Jurkat, Clone E6-1 (cell line): ENCODE measurements around the gene SLC48A1.

Experiments used
- DNase-seq: peaks from one replicate; pipeline ENCODE4 v3.0.0-alpha.2; 2011; ENCODE audit warnings: low read depth, low spot score
- H3K4me3 ChIP-seq: 2 replicates; pipeline ENCODE4 v1.5.1; 2011; ENCODE audit warnings: mild to moderate bottlenecking, low read length, control low read depth, moderate library complexity

SLC48A1 gene

DNA sequence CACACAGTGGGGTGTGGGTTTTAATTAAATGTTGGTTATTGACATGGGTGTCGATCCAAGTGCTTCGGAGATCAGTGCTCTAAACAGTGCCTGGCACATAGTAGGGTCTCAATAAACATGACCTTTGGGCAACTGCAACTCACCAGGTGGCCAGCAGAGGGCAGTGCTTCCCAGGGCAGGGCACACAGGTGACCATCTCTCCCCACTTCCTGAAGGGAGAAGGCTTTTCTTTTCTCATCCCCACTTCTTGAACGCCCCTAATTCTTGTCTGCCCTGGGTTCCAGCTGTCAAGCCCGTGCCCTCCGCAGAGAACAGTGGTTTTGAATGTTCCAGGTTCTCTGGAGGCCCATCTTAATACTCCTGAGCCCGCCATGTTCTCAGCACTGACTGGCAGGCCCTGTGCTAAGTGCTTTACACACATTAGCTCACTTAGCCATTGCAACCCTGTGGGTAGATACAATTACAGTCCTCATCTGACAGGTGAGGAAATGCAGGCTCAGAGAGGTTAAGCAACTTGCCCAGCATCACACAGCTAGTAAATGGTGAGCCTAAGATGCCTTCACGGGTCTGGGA lies 30.7 kb upstream of the SLC48A1 start:
- peak; percentile 42 for DNase-seq
- no peak overlapping the region for H3K4me3 ChIP-seq

DNA sequence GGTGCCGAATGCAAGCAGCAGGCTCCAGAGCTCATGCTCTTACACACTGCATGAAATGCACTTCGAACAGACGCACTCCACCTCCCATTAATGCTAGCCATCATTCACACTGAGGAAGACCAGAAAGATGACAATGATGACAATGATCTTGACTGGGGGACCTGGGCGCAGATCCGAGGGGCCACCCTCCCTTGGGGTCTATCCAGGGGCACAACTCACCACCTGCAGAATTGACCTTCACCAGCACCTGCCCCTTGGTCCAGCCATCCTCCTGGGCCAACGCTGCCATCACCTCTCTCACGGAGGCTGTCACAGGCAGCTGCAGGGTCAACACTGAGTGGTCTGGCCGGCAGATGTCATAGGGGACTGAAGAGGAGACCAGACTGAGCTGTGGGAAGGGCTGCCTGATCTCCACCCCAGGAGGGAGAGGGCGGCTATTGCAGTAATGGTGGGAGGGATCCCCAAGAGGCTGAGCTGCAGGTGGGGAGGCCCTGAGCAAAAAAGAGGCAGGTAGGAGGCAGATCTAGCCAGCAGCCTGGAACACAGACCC lies 29.7 kb upstream of the SLC48A1 start:
- no peak for DNase-seq
- no peak overlapping the region for H3K4me3 ChIP-seq

- no peak for DNase-seq
- H3K4me3 ChIP-seq, result no peak overlapping the region
Observed at GRCh38 chr12:47744005-47744651, 28.9 kb upstream of the SLC48A1 start.

DNA sequence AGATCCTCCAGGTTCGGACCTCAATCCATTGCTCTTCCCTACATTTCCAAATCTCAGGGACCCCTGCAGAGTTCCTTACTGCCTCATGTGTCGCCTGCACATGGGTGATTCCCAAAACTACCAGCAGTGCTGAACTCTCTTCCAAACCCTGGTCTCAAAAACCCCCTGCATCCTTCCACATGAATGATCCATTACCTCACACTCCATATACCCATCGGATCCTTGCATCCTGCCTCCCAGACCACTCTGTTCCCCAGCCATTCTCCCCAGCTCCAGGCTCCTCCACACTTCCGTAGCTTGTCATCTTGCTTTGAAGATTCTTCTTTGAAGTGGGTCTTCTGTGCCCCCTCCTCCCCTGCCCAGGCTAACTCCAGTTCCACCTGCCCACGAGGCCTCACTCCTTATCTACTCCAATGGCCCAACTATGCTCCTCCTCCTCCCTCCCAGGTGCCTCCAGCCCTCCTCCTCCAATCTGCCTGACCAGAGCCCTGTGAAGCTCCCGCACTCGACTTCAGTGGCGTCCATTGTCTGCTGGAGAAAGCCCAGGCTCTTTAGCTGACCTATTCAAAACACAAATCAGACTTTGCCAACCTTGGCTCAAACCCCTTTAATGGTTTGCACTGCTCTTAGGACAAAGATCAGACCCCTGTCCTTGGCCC lies 28.1 kb upstream of the SLC48A1 start:
- no peak overlapping the region for H3K4me3 ChIP-seq
- no peak for DNase-seq

DNA sequence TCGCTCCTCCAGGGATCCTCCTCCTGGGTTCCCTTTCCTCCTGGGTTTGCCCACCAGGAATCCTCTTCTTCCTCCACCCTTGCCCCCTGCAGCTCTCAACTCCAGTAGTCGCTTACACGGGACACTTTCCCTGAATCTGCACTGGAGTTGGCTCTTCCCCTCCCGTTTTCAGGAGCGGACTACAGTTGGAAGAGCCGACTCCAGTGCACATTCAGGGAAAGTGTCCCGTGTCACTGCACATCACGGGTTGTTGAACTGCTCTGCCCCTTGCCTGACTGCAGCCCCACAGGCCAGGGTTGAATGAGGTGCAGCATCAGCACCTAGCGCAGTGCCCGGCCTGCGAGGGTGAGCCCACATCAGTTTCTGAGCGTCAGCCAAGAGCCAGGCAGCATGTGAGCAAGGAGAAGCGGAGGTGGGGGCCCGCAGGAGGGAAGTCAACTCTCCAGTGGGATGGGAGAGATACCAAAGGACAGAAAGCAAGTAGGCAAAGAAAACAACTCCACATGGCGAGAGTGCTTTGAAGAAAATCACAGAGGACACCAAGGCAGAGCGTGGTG lies 27.5 kb upstream of the SLC48A1 start:
- H3K4me3 ChIP-seq, result no peak overlapping the region
- DNase-seq, result no peak

- DNase-seq, result no peak
- no peak overlapping the region for H3K4me3 ChIP-seq
Observed at GRCh38 chr12:47746073-47746472, 27.0 kb upstream of the SLC48A1 start.

GRCh38 chr12:47746523-47746922 lies 26.5 kb upstream of the SLC48A1 start:
- no peak for DNase-seq
- H3K4me3 ChIP-seq, result no peak overlapping the region

- no peak for DNase-seq
- no peak overlapping the region for H3K4me3 ChIP-seq
Observed at GRCh38 chr12:47747126-47747525, 25.9 kb upstream of the SLC48A1 start.

- no peak for DNase-seq
- H3K4me3 ChIP-seq, result no peak overlapping the region
Observed at GRCh38 chr12:47747596-47748506, 25.2 kb upstream of the SLC48A1 start.

- no peak overlapping the region for H3K4me3 ChIP-seq
- DNase-seq, result no peak
Observed at GRCh38 chr12:47748507-47748828, 24.6 kb upstream of the SLC48A1 start.

GRCh38 chr12:47748899-47749298 lies 24.1 kb upstream of the SLC48A1 start:
- no peak for DNase-seq
- no peak overlapping the region for H3K4me3 ChIP-seq

DNA sequence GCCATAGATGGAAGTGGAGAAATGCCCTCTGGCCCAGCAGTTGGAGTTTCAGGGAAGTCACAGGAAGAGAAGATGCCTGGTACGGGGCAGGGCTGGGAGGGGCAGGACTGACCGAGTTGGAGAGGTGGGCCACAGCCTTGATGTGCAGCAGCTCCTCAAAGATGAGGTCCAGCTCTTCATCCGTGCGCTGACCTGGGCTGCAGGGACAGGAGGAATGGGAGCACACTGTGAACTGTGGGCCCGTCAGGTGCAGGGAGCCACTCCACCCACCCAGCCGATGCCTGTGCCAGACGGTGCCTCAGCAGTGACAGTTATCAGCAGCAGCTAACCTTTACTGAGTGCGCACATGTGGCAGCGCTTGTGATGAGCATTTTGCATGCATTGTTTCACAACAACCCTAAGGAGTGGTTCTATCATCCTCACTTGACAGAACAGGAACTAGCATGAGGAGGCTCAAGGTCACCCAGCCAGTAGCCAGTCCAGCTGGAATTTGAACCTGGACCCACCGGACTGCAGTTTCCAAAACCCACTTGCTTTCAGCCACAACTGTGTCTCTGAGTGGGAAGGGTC lies 22.7 kb upstream of the SLC48A1 start:
- no peak overlapping the region for H3K4me3 ChIP-seq
- DNase-seq, result no peak

GRCh38 chr12:47750916-47751470 lies 22.0 kb upstream of the SLC48A1 start:
- H3K4me3 ChIP-seq, result no peak overlapping the region

DNA sequence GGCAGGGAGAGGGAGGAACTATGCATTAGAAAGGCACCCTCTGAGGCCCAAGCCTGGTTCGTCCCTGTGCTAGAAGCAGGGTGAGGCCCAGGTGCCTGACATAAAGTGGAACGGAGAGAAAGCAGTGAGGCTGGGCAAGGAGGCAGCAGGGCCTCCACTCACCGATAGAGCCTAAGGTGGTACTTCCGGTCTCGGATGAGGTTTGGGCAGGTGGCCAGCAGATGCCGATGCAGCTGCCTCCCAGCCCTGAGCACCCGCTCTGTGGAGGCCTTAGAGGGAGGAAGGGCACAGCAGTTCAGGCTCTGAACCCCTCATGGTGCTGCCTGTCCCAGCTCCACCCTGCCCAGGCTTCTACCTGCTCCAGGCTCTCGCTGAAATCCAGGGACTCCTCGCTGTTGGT lies 21.5 kb upstream of the SLC48A1 start:
- no peak for DNase-seq
- H3K4me3 ChIP-seq, result no peak overlapping the region

More at GRCh38 chr12:47750916-47751470, 22.0 kb upstream of the SLC48A1 start:
- DNase-seq, result no peak

- no peak for DNase-seq
- H3K4me3 ChIP-seq, result no peak overlapping the region
Observed at GRCh38 chr12:47752121-47752520, 20.9 kb upstream of the SLC48A1 start.

- no peak for DNase-seq
- no peak overlapping the region for H3K4me3 ChIP-seq
Observed at GRCh38 chr12:47752552-47752951, 20.5 kb upstream of the SLC48A1 start.

DNA sequence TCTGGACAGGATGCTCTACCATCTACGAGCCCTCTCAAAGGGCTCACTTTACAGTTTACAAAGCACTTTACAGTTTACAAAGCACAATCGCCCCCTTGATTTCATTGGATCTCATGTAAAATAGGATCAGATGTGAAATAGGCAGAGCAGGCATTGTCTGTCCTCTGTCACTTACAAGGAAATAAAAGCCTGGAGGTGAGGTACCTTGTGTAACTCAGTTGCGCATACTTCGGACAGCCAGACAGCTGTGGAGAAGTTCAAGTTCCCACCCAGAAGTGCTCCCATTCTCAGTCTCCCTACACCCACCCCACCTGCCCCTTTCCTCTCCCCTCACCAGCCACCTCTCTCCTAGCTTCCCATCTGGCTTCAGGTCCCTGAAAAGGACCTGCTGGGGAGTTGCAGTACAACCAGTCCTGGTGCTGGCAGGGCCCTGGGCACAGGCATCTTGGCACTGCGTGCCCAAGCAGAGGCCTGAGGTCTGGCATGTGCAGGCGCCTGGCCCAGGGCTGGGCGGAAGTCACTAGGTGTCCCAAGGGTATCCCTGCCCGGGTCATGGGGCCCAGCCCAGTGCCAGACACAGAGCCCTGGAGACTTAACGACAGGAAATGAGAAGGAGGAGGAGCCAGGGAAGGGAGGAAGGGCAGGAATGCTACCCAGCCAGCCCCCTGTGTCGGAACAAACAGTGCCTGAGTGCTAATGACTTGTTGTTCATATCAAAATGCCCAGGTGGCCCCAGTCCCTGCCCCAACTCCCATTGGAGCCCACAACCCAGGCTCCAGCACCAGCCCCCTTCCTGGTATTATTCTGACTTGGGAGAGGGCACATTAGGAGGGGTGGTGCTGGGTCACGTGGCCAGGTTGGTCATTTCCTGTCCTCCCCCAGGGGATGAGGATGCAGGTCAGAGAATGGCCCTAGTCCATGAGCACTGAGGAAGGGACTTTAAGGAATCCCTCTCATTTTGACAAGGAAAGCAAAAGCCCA lies 19.7 kb upstream of the SLC48A1 start:
- no peak for DNase-seq
- H3K4me3 ChIP-seq, result no peak overlapping the region

DNA sequence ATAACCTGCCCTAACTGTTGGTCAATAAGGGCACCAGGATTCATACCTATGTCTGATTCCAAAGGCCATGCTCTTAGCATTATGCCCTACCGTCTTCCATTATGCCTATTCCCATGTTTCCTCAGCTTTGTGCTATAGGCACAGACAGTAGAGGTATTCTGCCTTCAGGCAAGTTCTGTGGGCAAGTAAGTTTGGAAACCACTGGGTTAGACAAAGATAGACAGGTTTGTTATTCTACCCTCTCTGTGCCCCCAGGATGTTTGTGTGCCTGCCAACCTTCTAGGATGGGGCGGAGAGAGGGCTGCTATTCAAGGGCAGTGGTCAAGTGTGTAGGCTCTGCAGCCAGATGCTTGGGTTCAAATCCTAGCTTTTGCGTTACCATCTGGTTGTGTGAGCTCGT lies 18.9 kb upstream of the SLC48A1 start:
- DNase-seq, result no peak
- H3K4me3 ChIP-seq, result no peak overlapping the region
